K562 (cell line): ENCODE data around the gene LHB. TPM values are rescaled to one million over a fixed set of nuclear protein-coding genes. Genes with fewer than 3 reads are reported as not detected.
"Not testable (repeated sequence)": the region's sequence is repeated elsewhere in the genome, so short reads cannot be mapped to it uniquely, and the experiment has no call there.

Experiments used
- ADNP ChIP-seq: fragments of 200-800 bp; sonication (Bioruptor generic); IDR thresholded peaks from 2 replicates; pipeline ENCODE4 v1.6.1; 2016; ENCODE audit warnings: missing genetic modification characterization, missing compliant biosample characterization
- CREM ChIP-seq: IDR thresholded peaks from 2 replicates; pipeline ENCODE4 v1.6.1; 2014; ENCODE audit warnings: antibody characterized with exemption, low read depth
- KDM1A ChIP-seq, 2 experiments: fragments of 450-650 bp; IDR thresholded peaks; 2 replicates each; pipeline ENCODE4 v1.6.1; 2016; ENCODE audit warnings: mild to moderate bottlenecking in 2 of 2
- MYC ChIP-seq, 2 experiments: fragments of 250-450 bp in 1 of 2; sonication (Bioruptor Pico) in 1 of 2; IDR thresholded peaks; 2 replicates each; pipeline versions ENCODE4 v1.5.1 to v1.6.1; 2012 to 2021; ENCODE audit warnings: low read depth in 2 of 2, borderline replicate concordance in 1 of 2, improper control_type of control experiment in 1 of 2, low read length in 1 of 2, mild to moderate bottlenecking in 1 of 2, moderate library complexity in 1 of 2
- POLR2H ChIP-seq: IDR thresholded peaks from 2 replicates; pipeline ENCODE4 v1.6.1; 2016; ENCODE audit warnings: missing genetic modification characterization, low read depth, mild to moderate bottlenecking, control low read depth, missing compliant biosample characterization, moderate library complexity
- SOX6 ChIP-seq: fragments of 450-650 bp; IDR thresholded peaks from 2 replicates; pipeline ENCODE4 v1.6.1; 2014; ENCODE audit warnings: mild to moderate bottlenecking
- polyA plus RNA-seq, 8 experiments: library from polyadenylated mRNA; depleted of rRNA in 4 of 8; stranded (reverse) in 5 of 8; unstranded in 3 of 8; fragments of >200 nt; fragmentation: Nextera tagmentation in 2 of 8; fragmentation: Illumina TruSeq in 1 of 8; extraction: Ambion mirVana in 2 of 8; extraction: Trizol in 1 of 8; gene quantifications; 2 replicates each; pipeline versions ENCODE4 v1.2.1 to v1.2.3, GENCODE V29; 2011 to 2014; ENCODE audit warnings: inconsistent platforms in 1 of 8, missing spikeins in 1 of 8
- total RNA-seq, 7 experiments: library from RNA; depleted of rRNA in 6 of 7; stranded (reverse); fragments of >200 nt in 6 of 7; fragmentation: Illumina TruSeq in 2 of 7; extraction: Trizol in 2 of 7; gene quantifications; 2 replicates each; pipeline versions ENCODE4 v1.2.1 to v1.2.3, GENCODE V29; 2011 to 2021; ENCODE audit warnings: low replicate concordance in 1 of 7
- TF ChIP-seq, protein P1 (sequence below): sonication (generic); formaldehyde crosslinking; IDR thresholded peaks from 2 replicates; pipeline ENCODE4 v1.8.0; 2022; ENCODE audit warnings: missing genetic modification reagents, mild to moderate bottlenecking, moderate library complexity, borderline replicate concordance
- TF ChIP-seq, protein P2 (sequence below): fragments of 250-450 bp; sonication (Bioruptor Pico); IDR thresholded peaks from 2 replicates; pipeline ENCODE4 v1.4.0; 2020
- TF ChIP-seq, protein P3 (sequence below), 2 experiments: fragments of 450-650 bp; formaldehyde crosslinking in 1 of 2; IDR thresholded peaks; 2 replicates each; pipeline versions ENCODE4 v1.4.0 to v1.6.1; 2014 to 2020; ENCODE audit warnings: mild to moderate bottlenecking in 2 of 2, borderline replicate concordance in 1 of 2, low read depth in 1 of 2

Gene LHB
- total and polyA plus RNA-seq, 9 of the 15 experiments (the other 6 are each of a cell fraction or from before 2014, with no cell fraction given): 0.54 TPM; not detected in 8

DNA sequence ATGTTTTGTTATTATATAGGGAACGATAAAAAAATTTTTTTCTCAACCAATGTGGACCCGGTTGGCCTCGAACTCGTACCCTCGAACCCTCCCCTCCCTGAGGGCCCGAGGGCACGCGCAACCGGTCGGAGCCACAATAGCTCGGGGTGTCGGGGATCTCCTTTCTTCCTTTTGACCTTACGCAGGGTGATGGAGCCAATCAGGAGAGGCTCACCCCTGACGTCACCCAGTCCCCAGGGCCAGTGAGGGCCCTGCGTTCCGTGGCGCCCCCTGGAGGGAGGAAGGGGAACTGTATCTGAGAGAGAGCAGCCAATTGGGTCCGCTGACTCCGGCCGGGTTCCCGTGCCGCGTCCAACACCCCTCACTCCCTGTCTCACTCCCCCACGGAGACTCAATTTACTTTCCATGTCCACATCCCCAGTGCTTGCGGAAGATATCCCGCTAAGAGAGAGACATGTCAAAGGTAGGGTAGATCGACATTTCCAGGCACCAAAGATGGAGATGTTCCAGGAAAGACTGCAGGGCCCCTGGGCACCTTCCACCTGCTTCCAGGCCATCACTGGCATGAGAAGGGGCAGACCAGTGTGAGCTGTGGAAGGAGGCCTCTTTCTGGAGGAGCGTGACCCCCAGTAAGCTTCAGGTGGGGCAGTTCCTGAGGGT lies 14.9 kb upstream of the LHB start, which contains the start of gene CGB2 (continued):
- TF ChIP-seq ADNP (0 out of 2 replicates have a peak, but pooled peaks have one; percentile 41), CREM (peak; percentile 89), POLR2H (peak; percentile 99), MYC (IDR thresholded peaks at IDR 0.05; ENCODE audit: low read depth, low read length) (peak; percentile 33; the same call in 1 of the 2 replicates), KDM1A (IDR thresholded peaks at IDR 0.05) (peak; percentile 57 to 83), SOX6 (peak; percentile 45; the same call in 1 of the 2 replicates)
- TF ChIP-seq, protein P1, sequence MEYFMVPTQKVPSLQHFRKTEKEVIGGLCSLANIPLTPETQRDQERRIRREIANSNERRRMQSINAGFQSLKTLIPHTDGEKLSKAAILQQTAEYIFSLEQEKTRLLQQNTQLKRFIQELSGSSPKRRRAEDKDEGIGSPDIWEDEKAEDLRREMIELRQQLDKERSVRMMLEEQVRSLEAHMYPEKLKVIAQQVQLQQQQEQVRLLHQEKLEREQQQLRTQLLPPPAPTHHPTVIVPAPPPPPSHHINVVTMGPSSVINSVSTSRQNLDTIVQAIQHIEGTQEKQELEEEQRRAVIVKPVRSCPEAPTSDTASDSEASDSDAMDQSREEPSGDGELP (CRISPR knock-in tag): peak; percentile 45; the same call in 1 of the 2 replicates
- TF ChIP-seq MYC (CRISPR knock-in tag; IDR thresholded peaks at IDR 0.05; ENCODE audit: borderline replicate concordance, low read depth): not testable (repeated sequence)
- TF ChIP-seq, protein P2, sequence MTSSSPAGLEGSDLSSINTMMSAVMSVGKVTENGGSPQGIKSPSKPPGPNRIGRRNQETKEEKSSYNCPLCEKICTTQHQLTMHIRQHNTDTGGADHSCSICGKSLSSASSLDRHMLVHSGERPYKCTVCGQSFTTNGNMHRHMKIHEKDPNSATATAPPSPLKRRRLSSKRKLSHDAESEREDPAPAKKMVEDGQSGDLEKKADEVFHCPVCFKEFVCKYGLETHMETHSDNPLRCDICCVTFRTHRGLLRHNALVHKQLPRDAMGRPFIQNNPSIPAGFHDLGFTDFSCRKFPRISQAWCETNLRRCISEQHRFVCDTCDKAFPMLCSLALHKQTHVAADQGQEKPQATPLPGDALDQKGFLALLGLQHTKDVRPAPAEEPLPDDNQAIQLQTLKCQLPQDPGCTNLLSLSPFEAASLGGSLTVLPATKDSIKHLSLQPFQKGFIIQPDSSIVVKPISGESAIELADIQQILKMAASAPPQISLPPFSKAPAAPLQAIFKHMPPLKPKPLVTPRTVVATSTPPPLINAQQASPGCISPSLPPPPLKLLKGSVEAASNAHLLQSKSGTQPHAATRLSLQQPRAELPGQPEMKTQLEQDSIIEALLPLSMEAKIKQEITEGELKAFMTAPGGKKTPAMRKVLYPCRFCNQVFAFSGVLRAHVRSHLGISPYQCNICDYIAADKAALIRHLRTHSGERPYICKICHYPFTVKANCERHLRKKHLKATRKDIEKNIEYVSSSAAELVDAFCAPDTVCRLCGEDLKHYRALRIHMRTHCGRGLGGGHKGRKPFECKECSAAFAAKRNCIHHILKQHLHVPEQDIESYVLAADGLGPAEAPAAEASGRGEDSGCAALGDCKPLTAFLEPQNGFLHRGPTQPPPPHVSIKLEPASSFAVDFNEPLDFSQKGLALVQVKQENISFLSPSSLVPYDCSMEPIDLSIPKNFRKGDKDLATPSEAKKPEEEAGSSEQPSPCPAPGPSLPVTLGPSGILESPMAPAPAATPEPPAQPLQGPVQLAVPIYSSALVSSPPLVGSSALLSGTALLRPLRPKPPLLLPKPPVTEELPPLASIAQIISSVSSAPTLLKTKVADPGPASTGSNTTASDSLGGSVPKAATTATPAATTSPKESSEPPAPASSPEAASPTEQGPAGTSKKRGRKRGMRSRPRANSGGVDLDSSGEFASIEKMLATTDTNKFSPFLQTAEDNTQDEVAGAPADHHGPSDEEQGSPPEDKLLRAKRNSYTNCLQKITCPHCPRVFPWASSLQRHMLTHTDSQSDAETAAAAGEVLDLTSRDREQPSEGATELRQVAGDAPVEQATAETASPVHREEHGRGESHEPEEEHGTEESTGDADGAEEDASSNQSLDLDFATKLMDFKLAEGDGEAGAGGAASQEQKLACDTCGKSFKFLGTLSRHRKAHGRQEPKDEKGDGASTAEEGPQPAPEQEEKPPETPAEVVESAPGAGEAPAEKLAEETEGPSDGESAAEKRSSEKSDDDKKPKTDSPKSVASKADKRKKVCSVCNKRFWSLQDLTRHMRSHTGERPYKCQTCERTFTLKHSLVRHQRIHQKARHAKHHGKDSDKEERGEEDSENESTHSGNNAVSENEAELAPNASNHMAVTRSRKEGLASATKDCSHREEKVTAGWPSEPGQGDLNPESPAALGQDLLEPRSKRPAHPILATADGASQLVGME: peak; percentile 99
- TF ChIP-seq, protein P3, sequence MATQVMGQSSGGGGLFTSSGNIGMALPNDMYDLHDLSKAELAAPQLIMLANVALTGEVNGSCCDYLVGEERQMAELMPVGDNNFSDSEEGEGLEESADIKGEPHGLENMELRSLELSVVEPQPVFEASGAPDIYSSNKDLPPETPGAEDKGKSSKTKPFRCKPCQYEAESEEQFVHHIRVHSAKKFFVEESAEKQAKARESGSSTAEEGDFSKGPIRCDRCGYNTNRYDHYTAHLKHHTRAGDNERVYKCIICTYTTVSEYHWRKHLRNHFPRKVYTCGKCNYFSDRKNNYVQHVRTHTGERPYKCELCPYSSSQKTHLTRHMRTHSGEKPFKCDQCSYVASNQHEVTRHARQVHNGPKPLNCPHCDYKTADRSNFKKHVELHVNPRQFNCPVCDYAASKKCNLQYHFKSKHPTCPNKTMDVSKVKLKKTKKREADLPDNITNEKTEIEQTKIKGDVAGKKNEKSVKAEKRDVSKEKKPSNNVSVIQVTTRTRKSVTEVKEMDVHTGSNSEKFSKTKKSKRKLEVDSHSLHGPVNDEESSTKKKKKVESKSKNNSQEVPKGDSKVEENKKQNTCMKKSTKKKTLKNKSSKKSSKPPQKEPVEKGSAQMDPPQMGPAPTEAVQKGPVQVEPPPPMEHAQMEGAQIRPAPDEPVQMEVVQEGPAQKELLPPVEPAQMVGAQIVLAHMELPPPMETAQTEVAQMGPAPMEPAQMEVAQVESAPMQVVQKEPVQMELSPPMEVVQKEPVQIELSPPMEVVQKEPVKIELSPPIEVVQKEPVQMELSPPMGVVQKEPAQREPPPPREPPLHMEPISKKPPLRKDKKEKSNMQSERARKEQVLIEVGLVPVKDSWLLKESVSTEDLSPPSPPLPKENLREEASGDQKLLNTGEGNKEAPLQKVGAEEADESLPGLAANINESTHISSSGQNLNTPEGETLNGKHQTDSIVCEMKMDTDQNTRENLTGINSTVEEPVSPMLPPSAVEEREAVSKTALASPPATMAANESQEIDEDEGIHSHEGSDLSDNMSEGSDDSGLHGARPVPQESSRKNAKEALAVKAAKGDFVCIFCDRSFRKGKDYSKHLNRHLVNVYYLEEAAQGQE (IDR thresholded peaks at IDR 0.05; ENCODE audit: borderline replicate concordance): peak; percentile 52
- TF ChIP-seq, protein P3 (CRISPR knock-in tag; IDR thresholded peaks at IDR 0.05; ENCODE audit: low read depth): not testable (repeated sequence)
